Measurements from ENCODE around the gene SPTBN1. TPM values are rescaled to one million over a fixed set of nuclear protein-coding genes. Genes with fewer than 3 reads are reported as not detected.

Gene SPTBN1
- total RNA-seq, 4 donors from 2014 or later, result 65.0 to 217 (median 85.3) TPM

GRCh38 chr2:54628418-54628817 is 172.3 kb downstream of the SPTBN1 start:
- H3K27me3 ChIP-seq, result no peaks in the 10 kb centered on the region
- intact Hi-C loops (cut with DNase I), result no loop called here

GRCh38 chr2:54628957-54629356 is 172.8 kb downstream of the SPTBN1 start:
- no peaks in the 10 kb centered on the region for H3K27me3 ChIP-seq
- WGBS, 2 donors, result 94 to 97% methylated on average over 20 to 28 of the region's 30 CpGs
- peaks cover 0 to 40% (median 4%) of the 10 kb centered on the region in 3 donors for H3K4me1 ChIP-seq
- peaks cover 44 to 100% (median 57%) of the 10 kb centered on the region in 3 donors for H3K36me3 ChIP-seq
- no peaks in the 10 kb centered on the region for H3K9me3 ChIP-seq
- intact Hi-C loops (cut with DNase I), result no loop called here
- no peak for TF ChIP-seq CTCF (IDR thresholded peaks at IDR 0.05)
- no peak for TF ChIP-seq POLR2A (IDR thresholded peaks at IDR 0.05)
- no peak overlapping the region for H3K27ac ChIP-seq
- H3K4me3 ChIP-seq, result no peak overlapping the region
- DNase-seq, result no peak

More at GRCh38 chr2:54628418-54628817, 172.3 kb downstream of the SPTBN1 start:
- Histone ChIP-seq H3K36me3 (peaks cover 44 to 100% (median 62%) of the 10 kb centered on the region in 3 donors), H3K9me3 (no peaks in the 10 kb centered on the region), H3K27ac (no peak overlapping the region), H3K4me1 (peaks cover 0 to 35% (median 3%) of the 10 kb centered on the region in 3 donors), H3K4me3 (no peak overlapping the region)
- WGBS, 2 donors, result 88 to 97% methylated on average over 4 to 5 of the region's 5 CpGs
- no peak for DNase-seq
- no peak for TF ChIP-seq CTCF (IDR thresholded peaks at IDR 0.05)
- TF ChIP-seq POLR2A (IDR thresholded peaks at IDR 0.05), result no peak

GRCh38 chr2:54629390-54629789 is 173.3 kb downstream of the SPTBN1 start:
- no peak overlapping the region for H3K27ac ChIP-seq

GRCh38 chr2:54629914-54630857 is 174.1 kb downstream of the SPTBN1 start:
- Histone ChIP-seq H3K36me3 (peaks cover 44 to 98% (median 57%) of the 10 kb centered on the region in 3 donors), H3K4me3 (no peak overlapping the region), H3K27ac (peak overlapping the region in 2 of 4 donors; percentile 5 to 22), H3K4me1 (peaks cover 0 to 43% (median 8%) of the 10 kb centered on the region in 3 donors), H3K9me3 (no peaks in the 10 kb centered on the region), H3K27me3 (no peaks in the 10 kb centered on the region)
- TF ChIP-seq CTCF (IDR thresholded peaks at IDR 0.05), result no peak
- no peak for TF ChIP-seq POLR2A (IDR thresholded peaks at IDR 0.05)
- intact Hi-C loops (cut with DNase I), result no loop called here
- no peak for DNase-seq
- 58 to 69% methylated on average over 3 to 11 of the region's 11 CpGs for WGBS, 2 donors

More at GRCh38 chr2:54629390-54629789, 173.3 kb downstream of the SPTBN1 start:
- Histone ChIP-seq H3K27me3 (no peaks in the 10 kb centered on the region), H3K4me3 (no peak overlapping the region), H3K4me1 (peaks cover 0 to 45% (median 6%) of the 10 kb centered on the region in 3 donors), H3K36me3 (peaks cover 44 to 99% (median 57%) of the 10 kb centered on the region in 3 donors), H3K9me3 (no peaks in the 10 kb centered on the region)
- 94 to 97% methylated on average over 10 to 14 of the region's 20 CpGs for WGBS, 2 donors
- TF ChIP-seq POLR2A (IDR thresholded peaks at IDR 0.05), result no peak
- no peak for TF ChIP-seq CTCF (IDR thresholded peaks at IDR 0.05)
- intact Hi-C loops (cut with DNase I), result no loop called here
- DNase-seq, result no peak
